HEK293 (cell line): Measurements from ENCODE around the gene C1QC.

Experiments used
- CTCF ChIA-PET: fragments of 350-600 bp; formaldehyde crosslinking; extraction: SDS; loops from one replicate; lab custom pipeline; 2021; ENCODE audit warnings: antibody characterized with exemption; lab: Yijun Ruan, JAX
- POLR2A ChIA-PET: fragments of 300-600 bp; formaldehyde crosslinking; extraction: SDS; loops from one replicate; lab custom pipeline; 2020; ENCODE audit warnings: antibody characterized with exemption, inconsistent platforms; lab: Yijun Ruan, JAX
- H3K27ac ChIP-seq: fragments of 200-500 bp; sonication (Bioruptor generic); 2 replicates; pipeline ENCODE4 v1.5.1; 2014; ENCODE audit warnings: low read depth, low read length, control low read depth, inconsistent platforms; ENCODE audit errors: extremely low read depth
- H3K36me3 ChIP-seq, 2 experiments: fragments of 200-500 bp in 1 of 2; sonication (Bioruptor generic) in 1 of 2; 1 replicate in 1 of 2; 2 replicates in 1 of 2; pipeline ENCODE4 v1.5.1; 2014 to 2017; ENCODE audit warnings: inconsistent platforms in 2 of 2, low read length in 2 of 2; ENCODE audit not compliant: control insufficient read depth in 2 of 2, insufficient read depth in 1 of 2
- H3K4me1 ChIP-seq: fragments of 200-500 bp; sonication (Bioruptor generic); 2 replicates; pipeline ENCODE4 v1.5.1; 2014; ENCODE audit warnings: mild to moderate bottlenecking, low read length, inconsistent platforms; ENCODE audit not compliant: control insufficient read depth, insufficient read depth
- H3K4me3 ChIP-seq: 2 replicates; pipeline ENCODE4 v1.5.1; 2011; ENCODE audit warnings: low read depth, mild to moderate bottlenecking, control low read depth, low read length, moderate library complexity
- H3K9me3 ChIP-seq: fragments of 200-500 bp; sonication (Bioruptor generic); 2 replicates; pipeline ENCODE4 v1.5.1; 2014; ENCODE audit warnings: low read depth, low read length, inconsistent platforms; ENCODE audit not compliant: control insufficient read depth, insufficient read depth
- INSM2 ChIP-seq: fragments of 450-650 bp; formaldehyde crosslinking; IDR thresholded peaks from 2 replicates; pipeline ENCODE4 v1.5.1; 2016; ENCODE audit warnings: missing biosample characterization, missing genetic modification characterization
- KLF7 ChIP-seq: fragments of 450-650 bp; formaldehyde crosslinking; IDR thresholded peaks from 2 replicates; pipeline ENCODE4 v1.5.1; 2016; ENCODE audit warnings: missing biosample characterization, missing genetic modification characterization, borderline replicate concordance
- KLF8 ChIP-seq: fragments of 450-650 bp; formaldehyde crosslinking; IDR thresholded peaks from 2 replicates; pipeline ENCODE4 v1.5.1; 2016; ENCODE audit warnings: missing biosample characterization, missing genetic modification characterization
- KLF9 ChIP-seq: fragments of 450-650 bp; formaldehyde crosslinking; IDR thresholded peaks from 2 replicates; pipeline ENCODE4 v1.5.1; 2016; ENCODE audit warnings: missing biosample characterization, missing genetic modification characterization, low read depth
- PRDM1 ChIP-seq: fragments of 450-650 bp; formaldehyde crosslinking; IDR thresholded peaks from 2 replicates; pipeline ENCODE4; 2016; ENCODE audit warnings: missing biosample characterization, missing genetic modification characterization
- PRDM2 ChIP-seq: fragments of 450-650 bp; formaldehyde crosslinking; IDR thresholded peaks from 2 replicates; pipeline ENCODE4 v1.5.1; 2016; ENCODE audit warnings: missing biosample characterization, missing genetic modification characterization, borderline replicate concordance
- PRDM6 ChIP-seq: fragments of 450-650 bp; formaldehyde crosslinking; IDR thresholded peaks from 2 replicates; pipeline ENCODE4 v1.5.1; 2017; ENCODE audit warnings: missing biosample characterization, missing genetic modification characterization
- REPIN1 ChIP-seq: fragments of 450-650 bp; formaldehyde crosslinking; IDR thresholded peaks from 2 replicates; pipeline ENCODE4 v1.5.1; 2017; ENCODE audit warnings: missing biosample characterization, missing genetic modification characterization, low read depth
- ZBTB1 ChIP-seq: fragments of 450-650 bp; formaldehyde crosslinking; IDR thresholded peaks from 2 replicates; pipeline ENCODE4 v1.5.1; 2016; ENCODE audit warnings: missing biosample characterization, missing genetic modification characterization
- ZEB2 ChIP-seq: fragments of 450-650 bp; formaldehyde crosslinking; IDR thresholded peaks from 2 replicates; pipeline ENCODE4 v1.5.1; 2016; ENCODE audit warnings: missing biosample characterization, missing genetic modification characterization
- ZNF138 ChIP-seq: fragments of 450-650 bp; formaldehyde crosslinking; IDR thresholded peaks from 2 replicates; pipeline ENCODE4 v1.5.1; 2016; ENCODE audit warnings: missing biosample characterization, missing genetic modification characterization, borderline replicate concordance
- ZNF155 ChIP-seq: fragments of 450-650 bp; formaldehyde crosslinking; IDR thresholded peaks from 2 replicates; pipeline ENCODE4 v1.5.1; 2016; ENCODE audit warnings: missing biosample characterization, missing genetic modification characterization
- ZNF16 ChIP-seq: fragments of 450-650 bp; formaldehyde crosslinking; IDR thresholded peaks from 2 replicates; pipeline ENCODE4 v1.5.1; 2016; ENCODE audit warnings: low read depth, missing biosample characterization, missing genetic modification characterization
- ZNF248 ChIP-seq: fragments of 450-650 bp; formaldehyde crosslinking; IDR thresholded peaks from 2 replicates; pipeline ENCODE4 v1.5.1; 2017; ENCODE audit warnings: missing biosample characterization, missing genetic modification characterization
- ZNF292 ChIP-seq: fragments of 450-650 bp; formaldehyde crosslinking; IDR thresholded peaks from 2 replicates; pipeline ENCODE4 v1.5.1; 2016; ENCODE audit warnings: low read depth, missing biosample characterization, missing genetic modification characterization, borderline replicate concordance
- ZNF391 ChIP-seq: fragments of 450-650 bp; formaldehyde crosslinking; IDR thresholded peaks from 2 replicates; pipeline ENCODE4 v1.5.1; 2016; ENCODE audit warnings: low read depth, missing biosample characterization, missing genetic modification characterization, borderline replicate concordance
- ZNF394 ChIP-seq: fragments of 450-650 bp; formaldehyde crosslinking; IDR thresholded peaks from 2 replicates; pipeline ENCODE4 v1.5.1; 2016; ENCODE audit warnings: missing biosample characterization, missing genetic modification characterization, mild to moderate bottlenecking, moderate library complexity, borderline replicate concordance
- ZNF514 ChIP-seq: fragments of 450-650 bp; formaldehyde crosslinking; IDR thresholded peaks from 2 replicates; pipeline ENCODE4 v1.5.1; 2016; ENCODE audit warnings: missing biosample characterization, missing genetic modification characterization
- ZNF518A ChIP-seq: fragments of 450-650 bp; formaldehyde crosslinking; conservative IDR thresholded peaks from 2 replicates; pipeline ENCODE4 v1.5.1; 2016; ENCODE audit warnings: low read depth, missing biosample characterization, missing genetic modification characterization
- ZNF544 ChIP-seq: fragments of 450-650 bp; formaldehyde crosslinking; IDR thresholded peaks from 2 replicates; pipeline ENCODE4 v1.5.0; 2017; ENCODE audit warnings: missing biosample characterization, missing genetic modification characterization
- ZNF548 ChIP-seq: fragments of 450-650 bp; formaldehyde crosslinking; IDR thresholded peaks from 2 replicates; pipeline ENCODE4 v1.5.1; 2016; ENCODE audit warnings: missing biosample characterization, missing genetic modification characterization
- ZNF624 ChIP-seq: fragments of 450-650 bp; formaldehyde crosslinking; IDR thresholded peaks from 2 replicates; pipeline ENCODE4 v1.5.1; 2017; ENCODE audit warnings: missing biosample characterization, missing genetic modification characterization
- ZNF701 ChIP-seq: fragments of 450-650 bp; formaldehyde crosslinking; IDR thresholded peaks from 2 replicates; pipeline ENCODE4 v1.5.1; 2016; ENCODE audit warnings: missing biosample characterization, missing genetic modification characterization

Gene C1QC

GRCh38 chr1:22608361-22608760 is 35.1 kb upstream of the C1QC start (continued):
- TF ChIP-seq ZNF518A (tag by site-specific recombination): no peak
- no peak for TF ChIP-seq ZEB2 (tag by site-specific recombination)
- no peak for TF ChIP-seq PRDM6 (tag by site-specific recombination)
- no peak for TF ChIP-seq ZNF292 (tag by site-specific recombination)
- TF ChIP-seq ZNF155: no peak
- TF ChIP-seq ZNF701 (tag by site-specific recombination): no peak
- no peak for TF ChIP-seq PRDM1 (tag by site-specific recombination)
- no peak for TF ChIP-seq KLF7 (tag by site-specific recombination)
- no peak for TF ChIP-seq ZNF138 (tag by site-specific recombination)
- no peak for TF ChIP-seq ZNF544 (tag by site-specific recombination)
- TF ChIP-seq KLF9 (tag by site-specific recombination): no peak

- Histone ChIP-seq H3K4me3 (no peak overlapping the region), H3K9me3 (no peaks in the 10 kb centered on the region), H3K27ac (no peak overlapping the region), H3K36me3 (no peaks in the 10 kb centered on the region), H3K4me1 (no peaks in the 10 kb centered on the region)
- CTCF ChIA-PET: no interaction called here
- POLR2A ChIA-PET: no interaction called here
- TF ChIP-seq ZNF394 (tag by site-specific recombination) (no peak), REPIN1 (tag by site-specific recombination) (no peak), ZNF548 (tag by site-specific recombination) (no peak), PRDM2 (tag by site-specific recombination) (no peak), ZBTB1 (tag by site-specific recombination) (no peak), ZNF248 (no peak), INSM2 (tag by site-specific recombination) (no peak), ZNF624 (no peak), KLF8 (tag by site-specific recombination) (no peak), ZNF391 (tag by site-specific recombination) (no peak), ZNF514 (tag by site-specific recombination) (no peak), ZNF544 (tag by site-specific recombination) (no peak), ZNF16 (tag by site-specific recombination) (no peak)
These were observed 34.1 kb upstream of the C1QC start for GRCh38 chr1:22609291-22609690.
